ENCODE results near the gene UMODL1.

Gene UMODL1

GRCh38 chr21:42149656-42150473, 78.7 kb downstream of the UMODL1 start:
- no peak for DNase-seq (ENCODE audit: low read depth)

- DNase-seq (ENCODE audit: low read depth): no peak
Measured at GRCh38 chr21:42150474-42151085, 79.5 kb downstream of the UMODL1 start.

- DNase-seq (ENCODE audit: low read depth): no peak
Measured at GRCh38 chr21:42151148-42151947, 80.2 kb downstream of the UMODL1 start.

GRCh38 chr21:42151948-42152220, 80.8 kb downstream of the UMODL1 start:
- DNase-seq (ENCODE audit: low read depth): no peak

GRCh38 chr21:42153046-42153686, 82.0 kb downstream of the UMODL1 start:
- no peak for DNase-seq (ENCODE audit: low read depth)

- DNase-seq (ENCODE audit: low read depth): no peak
Measured at GRCh38 chr21:42153746-42154145, 82.6 kb downstream of the UMODL1 start.

GRCh38 chr21:42154237-42155044, 83.3 kb downstream of the UMODL1 start:
- no peak for DNase-seq (ENCODE audit: low read depth)

- no peak for DNase-seq (ENCODE audit: low read depth)
Measured at GRCh38 chr21:42155045-42155855, 84.1 kb downstream of the UMODL1 start.

- no peak for DNase-seq (ENCODE audit: low read depth)
Measured at GRCh38 chr21:42156690-42157605, 85.8 kb downstream of the UMODL1 start.

- DNase-seq (ENCODE audit: low read depth): no peak
Measured at GRCh38 chr21:42157606-42158310, 86.6 kb downstream of the UMODL1 start.

- DNase-seq (ENCODE audit: low read depth): no peak
Measured at GRCh38 chr21:42158846-42159245, 87.7 kb downstream of the UMODL1 start.

- no peak for DNase-seq (ENCODE audit: low read depth)
Measured at GRCh38 chr21:42159560-42160110, 88.5 kb downstream of the UMODL1 start.

- DNase-seq (ENCODE audit: low read depth): no peak
Measured at GRCh38 chr21:42160111-42160721, 89.1 kb downstream of the UMODL1 start.

- no peak for DNase-seq (ENCODE audit: low read depth)
Measured at GRCh38 chr21:42160765-42161164, 89.6 kb downstream of the UMODL1 start.

- no peak for DNase-seq (ENCODE audit: low read depth)
Measured at GRCh38 chr21:42161401-42161955, 90.4 kb downstream of the UMODL1 start.

- DNase-seq (ENCODE audit: low read depth): no peak
Measured at GRCh38 chr21:42161956-42162681, 91.0 kb downstream of the UMODL1 start.

GRCh38 chr21:42162831-42163510, 91.9 kb downstream of the UMODL1 start:
- DNase-seq (ENCODE audit: low read depth): no peak

Data from stimulated activated CD8-positive, alpha-beta memory T cell treated with anti-CD3 and anti-CD28 coated beads, Interleukin-4, amount 100 ng/mL, for 24 hours (primary cell).